SU-DHL-6 (cell line): Measurements from ENCODE around the gene MPND.
"Not testable (repeated sequence)": the region's sequence is repeated elsewhere in the genome, so short reads cannot be mapped to it uniquely, and the experiment has no call there.

Experiments used
- H2AFZ ChIP-seq: fragments of 200-600 bp; sonication (generic); 2 replicates; pipeline ENCODE4 v1.6.1; 2014; ENCODE audit warnings: low read depth, mild to moderate bottlenecking, moderate library complexity, mixed read lengths, antibody characterized with exemption, low read length; ENCODE audit not compliant: severe bottlenecking
- H3F3A ChIP-seq: fragments of 200-600 bp; shearing (Covaris generic); 2 replicates; pipeline ENCODE4 v1.6.0; 2016; ENCODE audit warnings: antibody characterized with exemption, mild to moderate bottlenecking; ENCODE audit not compliant: insufficient read depth
- H3K27ac ChIP-seq: fragments of 200-600 bp; sonication (generic); 2 replicates; pipeline ENCODE4 v1.5.1; 2016; ENCODE audit warnings: low read depth, mild to moderate bottlenecking, low read length, moderate library complexity, mixed read lengths
- H3K27me3 ChIP-seq: fragments of 200-600 bp; sonication (generic), shearing (Covaris generic); 2 replicates; pipeline ENCODE4 v1.6.0; 2014; ENCODE audit warnings: mild to moderate bottlenecking, low read length
- H3K36me3 ChIP-seq: fragments of 200-600 bp; sonication (generic); 2 replicates; pipeline ENCODE4 v1.6.1; 2014; ENCODE audit warnings: mild to moderate bottlenecking, low read length, mixed read lengths
- H3K4me2 ChIP-seq: fragments of 300-600, 200-600 bp; shearing (Covaris generic), sonication (generic); 2 replicates; pipeline ENCODE4 v1.6.0; 2014; ENCODE audit warnings: low read length, low read depth, mild to moderate bottlenecking; ENCODE audit not compliant: poor library complexity, severe bottlenecking
- H3K4me3 ChIP-seq: fragments of 200-600 bp; sonication (generic); 2 replicates; pipeline ENCODE4 v1.5.1; 2014; ENCODE audit warnings: antibody characterized with exemption, low read length, mild to moderate bottlenecking, mixed read lengths; ENCODE audit not compliant: insufficient read depth, poor library complexity, severe bottlenecking
- H3K79me2 ChIP-seq: fragments of 200-600 bp; sonication (generic); 2 replicates; pipeline ENCODE4 v1.6.1; 2014; ENCODE audit warnings: mild to moderate bottlenecking, low read length, moderate library complexity; ENCODE audit not compliant: insufficient read depth
- H3K9ac ChIP-seq: fragments of 200-600 bp; sonication (generic); 2 replicates; pipeline ENCODE4 v1.7.0; 2014; ENCODE audit warnings: mild to moderate bottlenecking, low read length
- H3K9me2 ChIP-seq: fragments of 200-600 bp; sonication (generic); replicated peaks from 2 replicates; pipeline ENCODE4 v1.6.1; 2014; ENCODE audit warnings: low read length; ENCODE audit not compliant: insufficient read depth
- H3K9me3 ChIP-seq: fragments of 200-600 bp; sonication (generic); 2 replicates; pipeline ENCODE4 v1.6.1; 2014; ENCODE audit warnings: low read length, mixed read lengths; ENCODE audit not compliant: insufficient read depth
- H4K20me1 ChIP-seq: fragments of 200-600 bp; sonication (generic); 2 replicates; pipeline ENCODE4 v1.6.1; 2014; ENCODE audit warnings: low read depth, mild to moderate bottlenecking, antibody characterized with exemption, low read length, moderate library complexity, mixed read lengths
- EZH2phosphoT487 ChIP-seq: fragments of 200-600 bp; sonication (generic), shearing (Covaris generic); conservative IDR thresholded peaks from 2 replicates; pipeline ENCODE4 v1.6.1; 2018; ENCODE audit warnings: mild to moderate bottlenecking, antibody characterized with exemption, low read length, moderate library complexity, mixed read lengths
- TF ChIP-seq, protein P1 (sequence below): fragments of 200-600 bp; sonication (generic); IDR thresholded peaks from one replicate; pipeline ENCODE4 v1.5.1; 2017; ENCODE audit warnings: antibody characterized with exemption, mild to moderate bottlenecking, low read length, moderate library complexity; ENCODE audit not compliant: insufficient read depth, poor library complexity, severe bottlenecking

The MPND gene

GRCh38 chr19:4346020-4346383 is 2.6 kb downstream of the MPND start:
- Histone ChIP-seq H3K27ac (no peak overlapping the region), H3K27me3 (no peaks in the 10 kb centered on the region), H2AFZ (no peak overlapping the region), H4K20me1 (no peaks in the 10 kb centered on the region), H3K79me2 (no peaks in the 10 kb centered on the region), H3K4me3 (no peak overlapping the region), H3K4me2 (no peak overlapping the region), H3K9me2 (no peaks in the 10 kb centered on the region), H3K36me3 (no peaks in the 10 kb centered on the region), H3F3A (0 out of 2 replicates have a peak, but pooled peaks cover 2% of the 10 kb centered on the region), H3K9ac (no peak overlapping the region), H3K9me3 (no peaks in the 10 kb centered on the region)
- TF ChIP-seq EZH2phosphoT487: no peak
- TF ChIP-seq, protein P1, sequence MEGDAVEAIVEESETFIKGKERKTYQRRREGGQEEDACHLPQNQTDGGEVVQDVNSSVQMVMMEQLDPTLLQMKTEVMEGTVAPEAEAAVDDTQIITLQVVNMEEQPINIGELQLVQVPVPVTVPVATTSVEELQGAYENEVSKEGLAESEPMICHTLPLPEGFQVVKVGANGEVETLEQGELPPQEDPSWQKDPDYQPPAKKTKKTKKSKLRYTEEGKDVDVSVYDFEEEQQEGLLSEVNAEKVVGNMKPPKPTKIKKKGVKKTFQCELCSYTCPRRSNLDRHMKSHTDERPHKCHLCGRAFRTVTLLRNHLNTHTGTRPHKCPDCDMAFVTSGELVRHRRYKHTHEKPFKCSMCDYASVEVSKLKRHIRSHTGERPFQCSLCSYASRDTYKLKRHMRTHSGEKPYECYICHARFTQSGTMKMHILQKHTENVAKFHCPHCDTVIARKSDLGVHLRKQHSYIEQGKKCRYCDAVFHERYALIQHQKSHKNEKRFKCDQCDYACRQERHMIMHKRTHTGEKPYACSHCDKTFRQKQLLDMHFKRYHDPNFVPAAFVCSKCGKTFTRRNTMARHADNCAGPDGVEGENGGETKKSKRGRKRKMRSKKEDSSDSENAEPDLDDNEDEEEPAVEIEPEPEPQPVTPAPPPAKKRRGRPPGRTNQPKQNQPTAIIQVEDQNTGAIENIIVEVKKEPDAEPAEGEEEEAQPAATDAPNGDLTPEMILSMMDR: no peak

- Histone ChIP-seq H3K36me3 (no peaks in the 10 kb centered on the region), H3K4me3 (no peak overlapping the region), H2AFZ (no peak overlapping the region), H3F3A (no peaks in the 10 kb centered on the region), H3K79me2 (no peaks in the 10 kb centered on the region), H3K4me2 (no peak overlapping the region), H3K9me2 (no peaks in the 10 kb centered on the region), H4K20me1 (no peaks in the 10 kb centered on the region), H3K27ac (no peak overlapping the region), H3K27me3 (no peaks in the 10 kb centered on the region), H3K9ac (no peak overlapping the region), H3K9me3 (no peaks in the 10 kb centered on the region)
- TF ChIP-seq EZH2phosphoT487: no peak
- TF ChIP-seq, protein P1: no peak
These were observed 4.2 kb downstream of the MPND start for GRCh38 chr19:4347521-4347920.

DNA sequence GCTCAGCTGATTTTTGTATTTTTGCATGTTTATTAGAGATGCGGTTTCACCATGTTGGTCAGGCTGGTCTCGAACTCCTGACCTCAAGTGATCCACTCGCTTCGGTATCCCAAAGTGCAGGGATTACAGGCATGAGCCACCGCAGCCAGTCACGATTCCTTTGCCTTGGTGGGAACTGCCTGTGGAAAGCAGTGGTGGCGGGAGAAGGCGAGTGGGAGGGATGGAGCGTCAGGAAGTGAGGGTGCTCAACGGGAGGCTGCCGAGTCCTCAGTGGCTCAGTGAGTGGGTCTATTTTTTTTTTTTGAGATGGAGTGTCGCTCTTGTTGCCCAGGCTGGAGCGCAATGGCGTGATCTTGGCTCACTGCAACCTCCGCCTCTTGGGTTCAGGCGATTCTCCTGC is 5.9 kb downstream of the MPND start:
- not testable (repeated sequence) for H3K9me3 ChIP-seq, H3K9me2 ChIP-seq, H3K79me2 ChIP-seq, H3K4me2 ChIP-seq, H4K20me1 ChIP-seq, H3K27me3 ChIP-seq, H3F3A ChIP-seq, H2AFZ ChIP-seq, H3K36me3 ChIP-seq, H3K27ac ChIP-seq, H3K9ac ChIP-seq, H3K4me3 ChIP-seq

- no peak for TF ChIP-seq EZH2phosphoT487
- TF ChIP-seq, protein P1: no peak
- Histone ChIP-seq H4K20me1 (no peaks in the 10 kb centered on the region), H3K9me2 (no peaks in the 10 kb centered on the region), H3K27me3 (no peaks in the 10 kb centered on the region), H3K27ac (no peak overlapping the region), H3K36me3 (no peaks in the 10 kb centered on the region), H3K79me2 (no peaks in the 10 kb centered on the region), H2AFZ (no peak overlapping the region), H3K9me3 (no peaks in the 10 kb centered on the region), H3F3A (no peaks in the 10 kb centered on the region), H3K4me3 (no peak overlapping the region), H3K4me2 (no peak overlapping the region), H3K9ac (no peak overlapping the region)
These were observed 6.7 kb downstream of the MPND start for GRCh38 chr19:4350111-4350510.
